Measurements from ENCODE around the gene DRD5.

The DRD5 gene

GRCh38 chr4:9820343-9820742, 38.9 kb downstream of the DRD5 start:
- DNase-seq = no peak

- DNase-seq = no peak
These were observed 43.6 kb downstream of the DRD5 start for GRCh38 chr4:9825049-9825448.

GRCh38 chr4:9826551-9826950, 45.1 kb downstream of the DRD5 start:
- DNase-seq = no peak

GRCh38 chr4:9832640-9833039, 51.2 kb downstream of the DRD5 start:
- DNase-seq = no peak

GRCh38 chr4:9833421-9833820, 52.0 kb downstream of the DRD5 start:
- no peak for DNase-seq
